Activated naive CD8-positive, alpha-beta T cell treated with anti-CD3 and anti-CD28 coated beads for 36 hours (primary cell): Measurements from ENCODE around the gene PNPLA7. TPM values are rescaled to one million over a fixed set of nuclear protein-coding genes. Genes with fewer than 3 reads are reported as not detected.

ENCODE experiments used
- DNase-seq: peaks from one replicate; pipeline ENCODE4 v3.0.0; 2021
- H3K27ac Mint-ChIP-seq: one replicate; pipeline ENCODE4 v1.8.0; 2022; ENCODE audit warnings: mild to moderate bottlenecking, moderate library complexity, mixed read lengths
- H3K27me3 Mint-ChIP-seq: one replicate; pipeline ENCODE4 v1.8.0; 2022; ENCODE audit warnings: mild to moderate bottlenecking, mixed read lengths
- H3K36me3 Mint-ChIP-seq: one replicate; pipeline ENCODE4 v1.8.0; 2021; ENCODE audit warnings: mild to moderate bottlenecking, mixed read lengths
- H3K4me1 Mint-ChIP-seq: one replicate; pipeline ENCODE4 v1.8.0; 2021; ENCODE audit warnings: mixed read lengths
- H3K4me3 Mint-ChIP-seq: one replicate; pipeline ENCODE4 v1.8.0; 2022; ENCODE audit warnings: mild to moderate bottlenecking, moderate library complexity, mixed read lengths
- H3K9me3 Mint-ChIP-seq: one replicate; pipeline ENCODE4 v1.8.0; 2022; ENCODE audit warnings: mixed read lengths
- total RNA-seq, 2 experiments: library from RNA; stranded (reverse); gene quantifications; one replicate each; pipeline ENCODE4 v1.2.3, GENCODE V29; 2021

Gene PNPLA7
- total RNA-seq, 2 experiments from 2014 or later, result 2.5 to 2.9 TPM

- H3K4me1 Mint-ChIP-seq, result peaks cover 20% of the 10 kb centered on the region
- H3K27ac Mint-ChIP-seq, result no peak overlapping the region
- peaks cover 33% of the 10 kb centered on the region for H3K27me3 Mint-ChIP-seq
- H3K36me3 Mint-ChIP-seq, result peaks cover 15% of the 10 kb centered on the region
- peaks cover 5% of the 10 kb centered on the region for H3K9me3 Mint-ChIP-seq
- H3K4me3 Mint-ChIP-seq, result no peak overlapping the region
- no peak for DNase-seq
Measured at GRCh38 chr9:137445930-137446431, 104.2 kb downstream of the PNPLA7 start.

- DNase-seq, result peak; percentile 84
- Mint-ChIP-seq H3K4me3 (no peak overlapping the region), H3K27me3 (peaks cover 33% of the 10 kb centered on the region), H3K36me3 (peaks cover 10% of the 10 kb centered on the region), H3K27ac (no peak overlapping the region), H3K9me3 (peaks cover 2% of the 10 kb centered on the region), H3K4me1 (peaks cover 16% of the 10 kb centered on the region)
Measured at GRCh38 chr9:137445275-137445807, 104.9 kb downstream of the PNPLA7 start.

GRCh38 chr9:137444106-137444790, 106.0 kb downstream of the PNPLA7 start:
- H3K27ac Mint-ChIP-seq, result no peak overlapping the region
- peaks cover 13% of the 10 kb centered on the region for H3K4me1 Mint-ChIP-seq
- H3K27me3 Mint-ChIP-seq, result peaks cover 37% of the 10 kb centered on the region
- no peak for DNase-seq
- no peak overlapping the region for H3K4me3 Mint-ChIP-seq
- H3K36me3 Mint-ChIP-seq, result peaks cover 4% of the 10 kb centered on the region
- no peaks in the 10 kb centered on the region for H3K9me3 Mint-ChIP-seq

- peak overlapping the region; percentile 38 for H3K4me3 Mint-ChIP-seq
- DNase-seq, result no peak
- H3K36me3 Mint-ChIP-seq, result no peaks in the 10 kb centered on the region
- H3K27ac Mint-ChIP-seq, result no peak overlapping the region
- no peaks in the 10 kb centered on the region for H3K9me3 Mint-ChIP-seq
- H3K27me3 Mint-ChIP-seq, result peaks cover 37% of the 10 kb centered on the region
- peaks cover 12% of the 10 kb centered on the region for H3K4me1 Mint-ChIP-seq
Measured at GRCh38 chr9:137441935-137442321, 108.3 kb downstream of the PNPLA7 start.

- no peak for DNase-seq
- peak within 1 kb of the TSS; percentile 38 for H3K4me3 Mint-ChIP-seq
- H3K9me3 Mint-ChIP-seq, result no peaks in the 10 kb centered on the region
- H3K27ac Mint-ChIP-seq, result no peak within 1 kb of the TSS
- no peaks in the 10 kb centered on the region for H3K36me3 Mint-ChIP-seq
- peaks cover 11% of the 10 kb centered on the region for H3K4me1 Mint-ChIP-seq
- H3K27me3 Mint-ChIP-seq, result peaks cover 37% of the 10 kb centered on the region
Measured at GRCh38 chr9:137441289-137441934, 108.8 kb downstream of the PNPLA7 start, which contains the start of gene ENTPD8. TSS of gene ENTPD8 (minus strand) at chr9:137441357. CDS start at chr9:137438285, 3,072 bp downstream.

GRCh38 chr9:137439158-137439714, 111.0 kb downstream of the PNPLA7 start:
- Mint-ChIP-seq H3K27ac (no peak overlapping the region), H3K27me3 (peaks cover 24% of the 10 kb centered on the region), H3K9me3 (no peaks in the 10 kb centered on the region), H3K36me3 (no peaks in the 10 kb centered on the region), H3K4me3 (no peak overlapping the region), H3K4me1 (peaks cover 2% of the 10 kb centered on the region)
- no peak for DNase-seq

GRCh38 chr9:137438591-137439157, 111.5 kb downstream of the PNPLA7 start:
- Mint-ChIP-seq H3K4me3 (no peak overlapping the region), H3K36me3 (no peaks in the 10 kb centered on the region), H3K27ac (no peak overlapping the region), H3K4me1 (peaks cover 2% of the 10 kb centered on the region), H3K27me3 (peaks cover 21% of the 10 kb centered on the region), H3K9me3 (no peaks in the 10 kb centered on the region)
- DNase-seq, result no peak

- no peaks in the 10 kb centered on the region for H3K36me3 Mint-ChIP-seq
- H3K27ac Mint-ChIP-seq, result no peak overlapping the region
- H3K27me3 Mint-ChIP-seq, result peaks cover 17% of the 10 kb centered on the region
- H3K9me3 Mint-ChIP-seq, result no peaks in the 10 kb centered on the region
- H3K4me1 Mint-ChIP-seq, result peaks cover 2% of the 10 kb centered on the region
- DNase-seq, result no peak
- no peak overlapping the region for H3K4me3 Mint-ChIP-seq
Measured at GRCh38 chr9:137437691-137438590, 112.3 kb downstream of the PNPLA7 start.

- no peak overlapping the region for H3K27ac Mint-ChIP-seq
- no peaks in the 10 kb centered on the region for H3K36me3 Mint-ChIP-seq
- H3K4me3 Mint-ChIP-seq, result no peak overlapping the region
- H3K9me3 Mint-ChIP-seq, result no peaks in the 10 kb centered on the region
- DNase-seq, result no peak
- H3K4me1 Mint-ChIP-seq, result peaks cover 1% of the 10 kb centered on the region
- H3K27me3 Mint-ChIP-seq, result peaks cover 7% of the 10 kb centered on the region
Measured at GRCh38 chr9:137436761-137437600, 113.2 kb downstream of the PNPLA7 start.

GRCh38 chr9:137435980-137436760, 114.0 kb downstream of the PNPLA7 start:
- Mint-ChIP-seq H3K36me3 (no peaks in the 10 kb centered on the region), H3K27ac (no peak overlapping the region), H3K4me1 (no peaks in the 10 kb centered on the region), H3K4me3 (no peak overlapping the region), H3K9me3 (no peaks in the 10 kb centered on the region), H3K27me3 (peaks cover 4% of the 10 kb centered on the region)
- DNase-seq, result no peak

- DNase-seq, result no peak
- Mint-ChIP-seq H3K27ac (no peak overlapping the region), H3K36me3 (no peaks in the 10 kb centered on the region), H3K4me3 (no peak overlapping the region), H3K4me1 (no peaks in the 10 kb centered on the region), H3K27me3 (peaks cover 4% of the 10 kb centered on the region), H3K9me3 (no peaks in the 10 kb centered on the region)
Measured at GRCh38 chr9:137435381-137435891, 114.8 kb downstream of the PNPLA7 start.

- Mint-ChIP-seq H3K36me3 (no peaks in the 10 kb centered on the region), H3K27ac (no peak overlapping the region), H3K4me3 (no peak overlapping the region), H3K4me1 (no peaks in the 10 kb centered on the region), H3K9me3 (no peaks in the 10 kb centered on the region), H3K27me3 (peaks cover 4% of the 10 kb centered on the region)
- no peak for DNase-seq
Measured at GRCh38 chr9:137434498-137435380, 115.5 kb downstream of the PNPLA7 start.
